Lower lobe of right lung (tissue), 2 donors: Measurements from ENCODE around the gene AREG. TPM values are rescaled to one million over a fixed set of nuclear protein-coding genes. Genes with fewer than 3 reads are reported as not detected.

Source experiments
- ATAC-seq, 2 donors: fragments of 200-7000 bp; cut with Tn5 transposase; one replicate each; pipeline ENCODE4 v1.9.1; 2020 to 2022; ENCODE audit warnings: mild to moderate bottlenecking in 2 of 2, moderate library complexity in 2 of 2
- DNase-seq: peaks from one replicate; pipeline ENCODE4 v3.0.0-alpha.2; 2020
- H3K27ac ChIP-seq: fragments of 200-600 bp; one replicate; pipeline ENCODE4 v1.8.0; 2022
- H3K27me3 ChIP-seq: fragments of 200-600 bp; one replicate; pipeline ENCODE4 v1.8.0; 2022; ENCODE audit warnings: low read depth
- H3K36me3 ChIP-seq: fragments of 200-600 bp; one replicate; pipeline ENCODE4 v1.8.0; 2022; ENCODE audit warnings: mild to moderate bottlenecking
- H3K4me1 ChIP-seq: fragments of 200-600 bp; one replicate; pipeline ENCODE4 v1.8.0; 2022
- H3K4me3 ChIP-seq: fragments of 200-600 bp; one replicate; pipeline ENCODE4 v1.8.0; 2022; ENCODE audit warnings: mild to moderate bottlenecking
- H3K9me3 ChIP-seq: fragments of 200-600 bp; one replicate; pipeline ENCODE4 v1.8.0; 2022
- intact Hi-C: fragments of 100-400 bp; cut with DNase I; formaldehyde crosslinking; loops from one replicate; pipeline ENCODE4 v1.11.0; 2022
- total RNA-seq: library from RNA; stranded (reverse); fragmentation: NEBNext Ultra II Directional; extraction: Animal tissue kit (Norgen Biotek cat#: 25700); gene quantifications from one replicate; pipeline ENCODE4 v1.2.1, GENCODE V29; 2021
- TF ChIP-seq, protein P1 (sequence below): fragments of 200-600 bp; IDR thresholded peaks from one replicate; pipeline ENCODE4 v1.8.0; 2022; ENCODE audit warnings: antibody characterized with exemption, mild to moderate bottlenecking
- donor health status: DM: no; HTN: yes; CAD: no; lungs with severe emphysema.

The AREG gene
- total RNA-seq, 1 donor from 2014 or later = 7.8 TPM

DNA sequence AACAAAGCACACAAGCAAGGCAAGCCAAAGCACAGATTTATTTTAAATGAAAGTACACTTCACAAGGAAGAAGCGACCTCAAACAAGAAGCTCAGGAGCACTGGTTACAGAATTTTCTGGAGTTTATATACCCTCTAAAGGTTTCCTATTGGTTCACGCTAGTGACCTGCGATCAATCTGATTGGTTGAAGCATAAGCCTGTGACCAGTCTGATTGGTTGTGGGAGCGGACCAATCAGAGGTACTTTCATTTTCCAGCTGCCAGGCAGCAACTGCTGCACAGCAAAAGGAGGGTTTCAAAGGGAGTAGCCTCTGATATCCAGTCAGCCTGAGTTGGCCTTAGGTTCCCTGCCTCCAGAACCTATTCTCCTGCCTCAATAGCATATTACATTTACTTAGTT is 4.6 kb upstream of the AREG start:
- intact Hi-C loops = no loop called here

DNA sequence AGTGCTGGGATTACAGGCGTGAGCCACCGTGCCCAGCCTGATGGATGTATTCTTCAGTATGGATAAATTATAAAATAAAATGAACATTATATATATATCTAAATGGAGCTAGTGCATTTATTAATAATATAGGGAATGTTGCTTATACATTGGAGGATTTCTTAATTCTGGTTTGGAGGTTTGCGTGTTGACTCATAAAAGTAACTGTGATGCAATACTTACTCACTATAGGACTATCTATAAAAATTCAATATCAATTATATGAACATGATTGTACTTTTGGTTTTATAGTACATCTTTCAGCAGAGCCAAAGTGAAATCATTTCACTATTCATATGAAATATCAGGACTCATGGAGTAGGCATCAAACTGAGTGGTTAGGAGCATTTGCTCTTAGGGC is 3.2 kb upstream of the AREG start:
- TF ChIP-seq, protein P1, sequence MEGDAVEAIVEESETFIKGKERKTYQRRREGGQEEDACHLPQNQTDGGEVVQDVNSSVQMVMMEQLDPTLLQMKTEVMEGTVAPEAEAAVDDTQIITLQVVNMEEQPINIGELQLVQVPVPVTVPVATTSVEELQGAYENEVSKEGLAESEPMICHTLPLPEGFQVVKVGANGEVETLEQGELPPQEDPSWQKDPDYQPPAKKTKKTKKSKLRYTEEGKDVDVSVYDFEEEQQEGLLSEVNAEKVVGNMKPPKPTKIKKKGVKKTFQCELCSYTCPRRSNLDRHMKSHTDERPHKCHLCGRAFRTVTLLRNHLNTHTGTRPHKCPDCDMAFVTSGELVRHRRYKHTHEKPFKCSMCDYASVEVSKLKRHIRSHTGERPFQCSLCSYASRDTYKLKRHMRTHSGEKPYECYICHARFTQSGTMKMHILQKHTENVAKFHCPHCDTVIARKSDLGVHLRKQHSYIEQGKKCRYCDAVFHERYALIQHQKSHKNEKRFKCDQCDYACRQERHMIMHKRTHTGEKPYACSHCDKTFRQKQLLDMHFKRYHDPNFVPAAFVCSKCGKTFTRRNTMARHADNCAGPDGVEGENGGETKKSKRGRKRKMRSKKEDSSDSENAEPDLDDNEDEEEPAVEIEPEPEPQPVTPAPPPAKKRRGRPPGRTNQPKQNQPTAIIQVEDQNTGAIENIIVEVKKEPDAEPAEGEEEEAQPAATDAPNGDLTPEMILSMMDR = no peak
- Histone ChIP-seq H3K36me3 (no peaks in the 10 kb centered on the region), H3K27me3 (no peaks in the 10 kb centered on the region), H3K4me1 (no peaks in the 10 kb centered on the region), H3K9me3 (no peaks in the 10 kb centered on the region), H3K4me3 (no peak overlapping the region), H3K27ac (no peak overlapping the region)
- ATAC-seq = no peak
- intact Hi-C loops = no loop called here
- DNase-seq = no peak

More for the DNA sequence above, 4.6 kb upstream of the AREG start:
- no peak for DNase-seq
- no peaks in the 10 kb centered on the region for H3K36me3 ChIP-seq
- H3K4me3 ChIP-seq = no peak overlapping the region
- TF ChIP-seq, protein P1 = no peak
- ATAC-seq = no peak
- H3K27me3 ChIP-seq = no peaks in the 10 kb centered on the region
- no peak overlapping the region for H3K27ac ChIP-seq
- H3K9me3 ChIP-seq = no peaks in the 10 kb centered on the region
- no peaks in the 10 kb centered on the region for H3K4me1 ChIP-seq

DNA sequence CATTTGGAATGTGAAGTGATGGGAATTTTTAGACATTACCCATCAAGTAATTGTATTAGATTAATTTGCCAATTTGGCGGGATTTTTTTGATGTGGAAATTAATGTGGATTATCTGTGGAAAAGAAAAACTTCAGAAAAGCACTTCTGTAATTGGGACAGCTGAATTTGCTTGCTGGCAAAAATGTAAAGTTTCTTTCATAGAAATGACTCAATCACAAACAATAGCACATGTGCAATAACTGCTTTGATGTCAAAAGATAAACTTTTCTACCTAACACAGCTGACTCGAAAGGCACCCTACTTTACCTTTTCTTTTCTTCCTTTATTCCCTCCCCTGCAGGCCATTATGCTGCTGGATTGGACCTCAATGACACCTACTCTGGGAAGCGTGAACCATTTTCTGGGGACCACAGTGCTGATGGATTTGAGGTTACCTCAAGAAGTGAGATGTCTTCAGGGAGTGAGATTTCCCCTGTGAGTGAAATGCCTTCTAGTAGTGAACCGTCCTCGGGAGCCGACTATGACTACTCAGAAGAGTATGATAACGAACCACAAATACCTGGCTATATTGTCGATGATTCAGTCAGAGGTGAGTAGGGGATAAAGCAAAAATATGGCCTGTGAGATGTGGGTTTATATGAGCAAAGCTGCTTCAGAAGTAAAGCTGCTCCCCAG is 1.4 kb downstream of the AREG start:
- peak overlapping the region; percentile 74 for H3K4me3 ChIP-seq
- ATAC-seq (no peak), DNase-seq (no peak)
- no peaks in the 10 kb centered on the region for H3K9me3 ChIP-seq
- intact Hi-C loops = no loop called here
- no peaks in the 10 kb centered on the region for H3K36me3 ChIP-seq
- H3K27ac ChIP-seq = no peak overlapping the region
- H3K4me1 ChIP-seq = no peaks in the 10 kb centered on the region
- no peaks in the 10 kb centered on the region for H3K27me3 ChIP-seq
- TF ChIP-seq, protein P1 = no peak

DNA sequence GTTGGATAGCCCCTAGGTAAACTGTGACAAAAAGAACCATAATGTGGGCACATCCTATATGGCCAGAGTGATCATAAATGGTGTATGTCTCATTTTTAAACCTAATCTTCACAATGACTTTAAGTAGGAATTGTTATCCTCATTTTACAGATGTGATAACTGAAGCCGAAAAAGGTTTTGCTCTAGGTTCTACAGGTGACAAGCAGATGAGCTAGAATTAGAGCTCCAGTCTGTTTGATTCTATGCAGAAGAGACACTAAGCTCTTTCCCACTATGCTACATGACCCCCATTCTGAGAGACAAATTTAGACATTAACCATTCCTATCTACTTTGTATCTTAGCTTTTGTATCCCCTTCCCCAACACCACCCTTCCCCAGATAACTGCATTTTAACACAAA is 2.0 kb downstream of the AREG start:
- Histone ChIP-seq H3K4me3 (no peak overlapping the region), H3K27ac (no peak overlapping the region), H3K4me1 (no peaks in the 10 kb centered on the region), H3K9me3 (no peaks in the 10 kb centered on the region), H3K27me3 (no peaks in the 10 kb centered on the region), H3K36me3 (no peaks in the 10 kb centered on the region)
- intact Hi-C loops = no loop called here
- ATAC-seq (no peak), DNase-seq (no peak)
- TF ChIP-seq, protein P1 = no peak

DNA sequence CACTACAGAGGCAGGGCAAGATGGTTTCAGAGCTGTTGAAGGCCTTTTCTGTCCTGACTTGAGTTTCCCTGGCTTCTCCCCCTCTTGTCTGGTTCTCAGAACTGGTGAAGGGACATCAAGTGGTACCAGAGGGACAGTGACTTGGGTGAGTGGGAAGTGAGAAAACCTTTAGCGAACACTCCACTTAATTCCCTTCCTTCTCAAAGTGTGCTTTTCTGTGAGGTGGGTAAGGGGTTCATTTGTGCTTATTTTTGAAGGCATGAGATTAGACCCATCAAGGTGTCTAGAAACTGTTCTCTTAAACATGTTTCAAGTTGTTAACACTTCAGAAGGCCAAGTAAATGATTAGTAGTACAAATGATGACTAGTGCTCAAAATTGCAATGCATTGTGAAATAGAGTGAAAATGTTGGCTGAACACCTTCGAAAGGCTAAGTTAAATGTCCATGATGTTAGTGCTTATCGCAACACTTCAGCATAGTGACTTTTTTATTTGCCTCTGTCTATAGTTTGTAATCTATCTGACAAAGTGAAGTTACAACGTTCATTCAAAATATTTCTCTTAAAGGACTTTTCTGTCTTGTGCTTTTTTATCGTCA is 2.8 kb downstream of the AREG start:
- Histone ChIP-seq H3K27me3 (no peaks in the 10 kb centered on the region), H3K4me3 (peak overlapping the region; percentile 2), H3K27ac (no peak overlapping the region), H3K9me3 (no peaks in the 10 kb centered on the region), H3K36me3 (no peaks in the 10 kb centered on the region), H3K4me1 (no peaks in the 10 kb centered on the region)
- intact Hi-C loops = no loop called here
- TF ChIP-seq, protein P1 = no peak
- ATAC-seq (peak in 1 of 2 donors; percentile 8), DNase-seq (no peak)
